RCC 7860 (cell line): ENCODE measurements around the gene OR14I1.

ENCODE experiments used
- DNase-seq: peaks from one replicate; pipeline ENCODE4 v3.0.0-alpha.2; 2015; ENCODE audit warnings: low spot score
- FAIRE-seq: peaks from 2 replicates; lab custom pipeline; 2012; peaks lifted over from hg19 to GRCh38; lab: Jason Lieb, UNC

The OR14I1 gene

GRCh38 chr1:248702714-248703113 lies at the start of gene OR14I1:
Gene OR14I1, minus strand, starts transcription at chr1:248702766.
- no peak for FAIRE-seq

GRCh38 chr1:248751635-248752034 lies 49.1 kb upstream of the OR14I1 start:
- DNase-seq (no peak), FAIRE-seq (no peak)

More at GRCh38 chr1:248702714-248703113, at the start of gene OR14I1:
- no peak for DNase-seq

- DNase-seq (no peak), FAIRE-seq (no peak)
Measured at GRCh38 chr1:248751142-248751541, 48.6 kb upstream of the OR14I1 start.

- DNase-seq (no peak), FAIRE-seq (no peak)
Measured at GRCh38 chr1:248750496-248750895, 47.9 kb upstream of the OR14I1 start.

GRCh38 chr1:248748211-248748610 lies 45.6 kb upstream of the OR14I1 start:
- no peak for FAIRE-seq
- no peak for DNase-seq

- DNase-seq (no peak), FAIRE-seq (no peak)
Measured at GRCh38 chr1:248740876-248741275, 38.3 kb upstream of the OR14I1 start.

- DNase-seq (no peak), FAIRE-seq (no peak)
Measured at GRCh38 chr1:248739572-248740205, 37.1 kb upstream of the OR14I1 start.

- FAIRE-seq (no peak), DNase-seq (no peak)
Measured at GRCh38 chr1:248737457-248737856, 34.9 kb upstream of the OR14I1 start.

- FAIRE-seq (no peak), DNase-seq (no peak)
Measured at GRCh38 chr1:248736977-248737376, 34.4 kb upstream of the OR14I1 start.

GRCh38 chr1:248733566-248733965 lies 31.0 kb upstream of the OR14I1 start:
- DNase-seq: no peak
- FAIRE-seq: no peak

GRCh38 chr1:248730507-248731335 lies 28.2 kb upstream of the OR14I1 start:
- no peak for DNase-seq
- FAIRE-seq: no peak

- DNase-seq (no peak), FAIRE-seq (no peak)
Measured at GRCh38 chr1:248714248-248714647, 11.7 kb upstream of the OR14I1 start.

GRCh38 chr1:248710305-248710900 lies 7.8 kb upstream of the OR14I1 start:
- DNase-seq (no peak), FAIRE-seq (no peak)

GRCh38 chr1:248704606-248705005 lies 2.0 kb upstream of the OR14I1 start:
- FAIRE-seq: no peak
- DNase-seq: no peak

- DNase-seq (no peak), FAIRE-seq (no peak)
Measured at GRCh38 chr1:248703674-248704073, 1.1 kb upstream of the OR14I1 start.

- FAIRE-seq (no peak), DNase-seq (no peak)
Measured at GRCh38 chr1:248699099-248699498, 3.5 kb downstream of the OR14I1 start.

- DNase-seq (no peak), FAIRE-seq (no peak)
Measured at GRCh38 chr1:248697907-248698306, 4.7 kb downstream of the OR14I1 start.

- DNase-seq: no peak
- no peak for FAIRE-seq
Measured at GRCh38 chr1:248696774-248697173, 5.8 kb downstream of the OR14I1 start.

GRCh38 chr1:248696261-248696660 lies 6.3 kb downstream of the OR14I1 start:
- FAIRE-seq (no peak), DNase-seq (no peak)

- DNase-seq (no peak), FAIRE-seq (no peak)
Measured at GRCh38 chr1:248695451-248696132, 7.0 kb downstream of the OR14I1 start.

- DNase-seq (no peak), FAIRE-seq (no peak)
Measured at GRCh38 chr1:248691567-248692155, 10.9 kb downstream of the OR14I1 start.
